ENCODE data around the gene POLR2A. TPM values are rescaled to one million over a fixed set of nuclear protein-coding genes. Genes with fewer than 3 reads are reported as not detected.

Gene POLR2A
- total and polyA plus RNA-seq, 2 of the 13 experiments (the other 11 are each of a cell fraction or from before 2014, with no cell fraction given) = 17.8 to 18.3 TPM

GRCh38 chr17:7445619-7445968 is 38.6 kb upstream of the POLR2A start (continued):
- TF ChIP-seq, protein P1, sequence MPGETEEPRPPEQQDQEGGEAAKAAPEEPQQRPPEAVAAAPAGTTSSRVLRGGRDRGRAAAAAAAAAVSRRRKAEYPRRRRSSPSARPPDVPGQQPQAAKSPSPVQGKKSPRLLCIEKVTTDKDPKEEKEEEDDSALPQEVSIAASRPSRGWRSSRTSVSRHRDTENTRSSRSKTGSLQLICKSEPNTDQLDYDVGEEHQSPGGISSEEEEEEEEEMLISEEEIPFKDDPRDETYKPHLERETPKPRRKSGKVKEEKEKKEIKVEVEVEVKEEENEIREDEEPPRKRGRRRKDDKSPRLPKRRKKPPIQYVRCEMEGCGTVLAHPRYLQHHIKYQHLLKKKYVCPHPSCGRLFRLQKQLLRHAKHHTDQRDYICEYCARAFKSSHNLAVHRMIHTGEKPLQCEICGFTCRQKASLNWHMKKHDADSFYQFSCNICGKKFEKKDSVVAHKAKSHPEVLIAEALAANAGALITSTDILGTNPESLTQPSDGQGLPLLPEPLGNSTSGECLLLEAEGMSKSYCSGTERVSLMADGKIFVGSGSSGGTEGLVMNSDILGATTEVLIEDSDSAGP (CRISPR knock-in tag; IDR thresholded peaks at IDR 0.05; ENCODE audit: borderline replicate concordance) = no peak
- TF ChIP-seq SETDB1 (CRISPR knock-in tag; IDR thresholded peaks at IDR 0.05; ENCODE audit: borderline replicate concordance) (no peak), ZNF775 (CRISPR knock-in tag; IDR thresholded peaks at IDR 0.05; ENCODE audit: borderline replicate concordance) (no peak), ZFP37 (CRISPR knock-in tag; IDR thresholded peaks at IDR 0.05; ENCODE audit: borderline replicate concordance) (0 out of 2 replicates have a peak, but pooled peaks have one; percentile 31), KAT7 (CRISPR knock-in tag; IDR thresholded peaks at IDR 0.05; ENCODE audit: borderline replicate concordance) (no peak), AGO2 (optimal IDR thresholded peaks at IDR 0.05; ENCODE audit: low read depth, low read length) (no peak), FOXP1 (IDR thresholded peaks at IDR 0.05) (no peak), FOXP1 (CRISPR knock-in tag; IDR thresholded peaks at IDR 0.05) (no peak), ZNF207 (IDR thresholded peaks at IDR 0.05; ENCODE audit: borderline replicate concordance) (no peak), YY1 (IDR thresholded peaks at IDR 0.05; ENCODE audit: insufficient read depth, insufficient replicate concordance, low read depth, low read length) (peak; percentile 21), ZMAT3 (CRISPR knock-in tag; conservative IDR thresholded peaks at IDR 0.05) (no peak), ZNF660 (CRISPR knock-in tag; IDR thresholded peaks at IDR 0.05; ENCODE audit: borderline replicate concordance, low read depth) (no peak)
- TF ChIP-seq, protein P2, sequence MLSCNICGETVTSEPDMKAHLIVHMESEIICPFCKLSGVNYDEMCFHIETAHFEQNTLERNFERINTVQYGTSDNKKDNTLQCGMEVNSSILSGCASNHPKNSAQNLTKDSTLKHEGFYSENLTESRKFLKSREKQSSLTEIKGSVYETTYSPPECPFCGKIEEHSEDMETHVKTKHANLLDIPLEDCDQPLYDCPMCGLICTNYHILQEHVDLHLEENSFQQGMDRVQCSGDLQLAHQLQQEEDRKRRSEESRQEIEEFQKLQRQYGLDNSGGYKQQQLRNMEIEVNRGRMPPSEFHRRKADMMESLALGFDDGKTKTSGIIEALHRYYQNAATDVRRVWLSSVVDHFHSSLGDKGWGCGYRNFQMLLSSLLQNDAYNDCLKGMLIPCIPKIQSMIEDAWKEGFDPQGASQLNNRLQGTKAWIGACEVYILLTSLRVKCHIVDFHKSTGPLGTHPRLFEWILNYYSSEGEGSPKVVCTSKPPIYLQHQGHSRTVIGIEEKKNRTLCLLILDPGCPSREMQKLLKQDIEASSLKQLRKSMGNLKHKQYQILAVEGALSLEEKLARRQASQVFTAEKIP (CRISPR knock-in tag; IDR thresholded peaks at IDR 0.05; ENCODE audit: borderline replicate concordance) = no peak
- TF ChIP-seq, protein P3, sequence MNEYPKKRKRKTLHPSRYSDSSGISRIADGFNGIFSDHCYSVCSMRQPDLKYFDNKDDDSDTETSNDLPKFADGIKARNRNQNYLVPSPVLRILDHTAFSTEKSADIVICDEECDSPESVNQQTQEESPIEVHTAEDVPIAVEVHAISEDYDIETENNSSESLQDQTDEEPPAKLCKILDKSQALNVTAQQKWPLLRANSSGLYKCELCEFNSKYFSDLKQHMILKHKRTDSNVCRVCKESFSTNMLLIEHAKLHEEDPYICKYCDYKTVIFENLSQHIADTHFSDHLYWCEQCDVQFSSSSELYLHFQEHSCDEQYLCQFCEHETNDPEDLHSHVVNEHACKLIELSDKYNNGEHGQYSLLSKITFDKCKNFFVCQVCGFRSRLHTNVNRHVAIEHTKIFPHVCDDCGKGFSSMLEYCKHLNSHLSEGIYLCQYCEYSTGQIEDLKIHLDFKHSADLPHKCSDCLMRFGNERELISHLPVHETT (CRISPR knock-in tag; conservative IDR thresholded peaks at IDR 0.05) = no peak
- TF ChIP-seq, protein P4, sequence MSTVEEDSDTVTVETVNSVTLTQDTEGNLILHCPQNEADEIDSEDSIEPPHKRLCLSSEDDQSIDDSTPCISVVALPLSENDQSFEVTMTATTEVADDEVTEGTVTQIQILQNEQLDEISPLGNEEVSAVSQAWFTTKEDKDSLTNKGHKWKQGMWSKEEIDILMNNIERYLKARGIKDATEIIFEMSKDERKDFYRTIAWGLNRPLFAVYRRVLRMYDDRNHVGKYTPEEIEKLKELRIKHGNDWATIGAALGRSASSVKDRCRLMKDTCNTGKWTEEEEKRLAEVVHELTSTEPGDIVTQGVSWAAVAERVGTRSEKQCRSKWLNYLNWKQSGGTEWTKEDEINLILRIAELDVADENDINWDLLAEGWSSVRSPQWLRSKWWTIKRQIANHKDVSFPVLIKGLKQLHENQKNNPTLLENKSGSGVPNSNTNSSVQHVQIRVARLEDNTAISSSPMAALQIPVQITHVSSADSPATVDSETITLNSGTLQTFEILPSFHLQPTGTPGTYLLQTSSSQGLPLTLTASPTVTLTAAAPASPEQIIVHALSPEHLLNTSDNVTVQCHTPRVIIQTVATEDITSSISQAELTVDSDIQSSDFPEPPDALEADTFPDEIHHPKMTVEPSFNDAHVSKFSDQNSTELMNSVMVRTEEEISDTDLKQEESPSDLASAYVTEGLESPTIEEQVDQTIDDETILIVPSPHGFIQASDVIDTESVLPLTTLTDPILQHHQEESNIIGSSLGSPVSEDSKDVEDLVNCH (CRISPR knock-in tag; IDR thresholded peaks at IDR 0.05) = no peak

Measured in HepG2 (cell line).